Measurements from ENCODE around the gene PIBF1.

- no peak for TF ChIP-seq ZNF317 (CRISPR knock-in tag; IDR thresholded peaks at IDR 0.05; ENCODE audit: borderline replicate concordance, low read depth)
- TF ChIP-seq ATF2 (CRISPR knock-in tag; IDR thresholded peaks at IDR 0.05; ENCODE audit: borderline replicate concordance, low read depth) = no peak
- no peak for TF ChIP-seq USF2 (CRISPR knock-in tag; IDR thresholded peaks at IDR 0.05)
- no peak for TF ChIP-seq CTCF (IDR thresholded peaks at IDR 0.05)
- TF ChIP-seq TP53 (CRISPR knock-in tag; IDR thresholded peaks at IDR 0.05) = no peak
- TF ChIP-seq ZBTB43 (CRISPR knock-in tag; IDR thresholded peaks at IDR 0.05) = no peak
- peak; percentile 52; the same call in 1 of the 2 replicates for TF ChIP-seq NFYB (CRISPR knock-in tag; conservative IDR thresholded peaks at IDR 0.05; ENCODE audit: low read depth)
- no peak for TF ChIP-seq CREM (CRISPR knock-in tag; IDR thresholded peaks at IDR 0.05)
- no peak for TF ChIP-seq JUN (CRISPR knock-in tag; IDR thresholded peaks at IDR 0.05)
- no peak for TF ChIP-seq CBFB (CRISPR knock-in tag; IDR thresholded peaks at IDR 0.05; ENCODE audit: low read depth)
These were observed at the start of gene PIBF1, which contains the start of gene DIS3 for GRCh38 chr13:72781451-72782439.

Measured in WTC11 (cell line).